Esophagus squamous epithelium (tissue), 4 donors: Measurements from ENCODE around the gene CCDC85C.

Experiments
- POLR2A ChIP-seq, 4 donors: fragments of 450-650 bp; IDR thresholded peaks; one replicate each; pipeline ENCODE4 v1.6.1; 2017; ENCODE audit warnings: antibody characterized with exemption in 4 of 4, mild to moderate bottlenecking in 4 of 4, moderate library complexity in 3 of 4
- TF ChIP-seq, protein P1 (sequence below), 6 experiments: fragments of 450-650 bp in 4 of 6; fragments of 200-600 bp in 2 of 6; sonication (generic) in 2 of 6; IDR thresholded peaks; one replicate each; pipeline ENCODE4 v1.5.1; 2016 to 2019; ENCODE audit warnings: antibody characterized with exemption in 6 of 6, mild to moderate bottlenecking in 4 of 6, moderate library complexity in 4 of 6

DNA sequence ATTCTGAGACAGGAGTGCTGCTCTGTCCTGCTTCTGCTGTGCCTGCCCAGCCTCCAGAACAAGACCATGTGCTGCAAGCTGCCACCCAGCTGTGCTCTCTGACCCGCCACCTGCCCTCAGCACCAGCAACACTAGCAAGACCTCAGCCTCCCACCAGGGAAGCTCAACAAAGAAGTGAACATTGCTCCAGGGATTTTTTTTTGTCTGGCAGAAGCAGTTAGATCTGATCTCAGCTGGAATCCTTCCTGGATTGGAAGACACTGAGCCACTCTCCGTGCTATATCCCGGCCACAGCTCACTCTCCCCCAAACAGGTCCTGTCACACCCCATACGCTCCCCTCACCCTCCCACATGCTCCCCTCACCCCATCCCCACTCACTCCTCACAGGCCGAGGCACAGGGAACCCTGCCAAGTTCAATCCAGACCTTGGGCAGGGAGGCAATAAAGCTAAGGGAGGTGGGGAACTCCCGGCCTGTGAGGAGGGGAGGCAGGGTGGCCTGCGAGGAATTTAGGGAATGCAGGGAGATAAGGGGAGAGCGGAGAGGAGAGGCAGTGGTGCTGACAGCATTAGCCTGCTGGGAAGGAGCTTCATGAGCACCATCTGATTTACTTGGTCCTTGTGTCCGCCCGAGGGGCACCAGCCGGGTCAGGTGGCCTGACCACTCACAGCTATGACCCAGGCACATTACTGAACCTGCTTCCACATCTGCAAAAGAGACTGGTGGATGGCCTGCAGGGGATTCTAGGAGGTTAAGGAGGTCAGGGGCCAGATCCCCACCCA, 29.7 kb downstream of the CCDC85C start:
- no peak for TF ChIP-seq POLR2A (IDR thresholded peaks at IDR 0.05)
- TF ChIP-seq, protein P1, sequence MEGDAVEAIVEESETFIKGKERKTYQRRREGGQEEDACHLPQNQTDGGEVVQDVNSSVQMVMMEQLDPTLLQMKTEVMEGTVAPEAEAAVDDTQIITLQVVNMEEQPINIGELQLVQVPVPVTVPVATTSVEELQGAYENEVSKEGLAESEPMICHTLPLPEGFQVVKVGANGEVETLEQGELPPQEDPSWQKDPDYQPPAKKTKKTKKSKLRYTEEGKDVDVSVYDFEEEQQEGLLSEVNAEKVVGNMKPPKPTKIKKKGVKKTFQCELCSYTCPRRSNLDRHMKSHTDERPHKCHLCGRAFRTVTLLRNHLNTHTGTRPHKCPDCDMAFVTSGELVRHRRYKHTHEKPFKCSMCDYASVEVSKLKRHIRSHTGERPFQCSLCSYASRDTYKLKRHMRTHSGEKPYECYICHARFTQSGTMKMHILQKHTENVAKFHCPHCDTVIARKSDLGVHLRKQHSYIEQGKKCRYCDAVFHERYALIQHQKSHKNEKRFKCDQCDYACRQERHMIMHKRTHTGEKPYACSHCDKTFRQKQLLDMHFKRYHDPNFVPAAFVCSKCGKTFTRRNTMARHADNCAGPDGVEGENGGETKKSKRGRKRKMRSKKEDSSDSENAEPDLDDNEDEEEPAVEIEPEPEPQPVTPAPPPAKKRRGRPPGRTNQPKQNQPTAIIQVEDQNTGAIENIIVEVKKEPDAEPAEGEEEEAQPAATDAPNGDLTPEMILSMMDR (IDR thresholded peaks at IDR 0.05), result no peak
